Hepatocyte (in vitro differentiated cells): ENCODE measurements around the gene PLEKHG3. TPM values are rescaled to one million over a fixed set of nuclear protein-coding genes. Genes with fewer than 3 reads are reported as not detected.
A peak's percentile ranks its signal among the peaks of the same experiment; 100 is the strongest.

Source experiments
- DNase-seq: peaks from one replicate; pipeline ENCODE4 v3.0.0-alpha.2; 2016; ENCODE audit warnings: low spot score
- H2AFZ ChIP-seq: fragments of 200-600 bp; sonication (generic); 2 replicates; pipeline ENCODE4 v1.6.0; 2016; ENCODE audit warnings: antibody characterized with exemption, mild to moderate bottlenecking
- H3K27ac ChIP-seq: fragments of 200-600 bp; sonication (generic); 2 replicates; pipeline ENCODE4 v1.5.1; 2016; ENCODE audit warnings: mild to moderate bottlenecking
- H3K27me3 ChIP-seq: fragments of 200-600 bp; sonication (generic); 2 replicates; pipeline ENCODE4 v1.6.1; 2016
- H3K36me3 ChIP-seq: fragments of 200-600 bp; sonication (generic); replicated peaks from 2 replicates; pipeline ENCODE4 v1.5.1; 2016; ENCODE audit warnings: low read depth; ENCODE audit not compliant: insufficient read depth
- H3K4me1 ChIP-seq: fragments of 200-600 bp; sonication (generic); 2 replicates; pipeline ENCODE4 v1.5.1; 2016; ENCODE audit warnings: mild to moderate bottlenecking, moderate library complexity; ENCODE audit not compliant: insufficient read depth
- H3K4me2 ChIP-seq: fragments of 200-600 bp; sonication (generic); 2 replicates; pipeline ENCODE4 v1.6.0; 2016
- H3K4me3 ChIP-seq: fragments of 200-600 bp; sonication (generic); 2 replicates; pipeline ENCODE4 v1.5.1; 2016; ENCODE audit warnings: mild to moderate bottlenecking
- H3K79me2 ChIP-seq: fragments of 200-600 bp; sonication (generic); 2 replicates; pipeline ENCODE4 v1.6.0; 2017; ENCODE audit warnings: mild to moderate bottlenecking
- H3K9me2 ChIP-seq: fragments of 200-600 bp; sonication (generic); replicated peaks from 2 replicates; pipeline ENCODE4 v1.6.0; 2017; ENCODE audit warnings: mild to moderate bottlenecking; ENCODE audit not compliant: insufficient read depth
- H3K9me3 ChIP-seq: fragments of 200-600 bp; sonication (generic); 2 replicates; pipeline ENCODE4 v1.5.1; 2016; ENCODE audit warnings: low read depth, mild to moderate bottlenecking
- H4K20me1 ChIP-seq: fragments of 200-600 bp; sonication (generic); 2 replicates; pipeline ENCODE4 v1.6.0; 2016; ENCODE audit warnings: mild to moderate bottlenecking; ENCODE audit not compliant: insufficient read depth, poor library complexity, severe bottlenecking
- EZH2 ChIP-seq: fragments of 200-600 bp; sonication (generic); IDR thresholded peaks from 2 replicates; pipeline ENCODE4 v1.6.1; 2016; ENCODE audit warnings: antibody characterized with exemption, mild to moderate bottlenecking, borderline replicate concordance
- EZH2phosphoT487 ChIP-seq: fragments of 200-600 bp; sonication (generic); IDR thresholded peaks from one replicate; pipeline ENCODE4 v1.6.1; 2018; ENCODE audit warnings: antibody characterized with exemption, mild to moderate bottlenecking, low read depth, moderate library complexity; ENCODE audit not compliant: unreplicated experiment, severe bottlenecking
- whole genome bisulfite sequencing: methylation state at CpG from one replicate; pipeline ENCODE4 v1.1.6; 2016; ENCODE audit warnings: low lambda C conversion rate; ENCODE audit errors: missing lambda C conversion rate; 5-methylcytosine and 5-hydroxymethylcytosine counted together
- polyA plus RNA-seq: library from polyadenylated mRNA; unstranded; fragments of >200 nt; fragmentation: Nextera tagmentation; extraction: Ambion mirVana; gene quantifications from 2 replicates; pipeline ENCODE4 v1.2.1, GENCODE V29; 2016
- total RNA-seq: library from RNA; depleted of rRNA; stranded (reverse); fragments of >200 nt; gene quantifications from 2 replicates; pipeline ENCODE4 v1.2.3, GENCODE V29; 2014
- TF ChIP-seq, protein P1 (sequence below): fragments of 200-600 bp; sonication (generic); IDR thresholded peaks from 2 replicates; pipeline ENCODE4 v1.5.1; 2016; ENCODE audit warnings: antibody characterized with exemption, mild to moderate bottlenecking; ENCODE audit not compliant: poor library complexity

The PLEKHG3 gene
- total and polyA plus RNA-seq, 2 experiments from 2014 or later: 42.7 to 54.2 TPM

DNA sequence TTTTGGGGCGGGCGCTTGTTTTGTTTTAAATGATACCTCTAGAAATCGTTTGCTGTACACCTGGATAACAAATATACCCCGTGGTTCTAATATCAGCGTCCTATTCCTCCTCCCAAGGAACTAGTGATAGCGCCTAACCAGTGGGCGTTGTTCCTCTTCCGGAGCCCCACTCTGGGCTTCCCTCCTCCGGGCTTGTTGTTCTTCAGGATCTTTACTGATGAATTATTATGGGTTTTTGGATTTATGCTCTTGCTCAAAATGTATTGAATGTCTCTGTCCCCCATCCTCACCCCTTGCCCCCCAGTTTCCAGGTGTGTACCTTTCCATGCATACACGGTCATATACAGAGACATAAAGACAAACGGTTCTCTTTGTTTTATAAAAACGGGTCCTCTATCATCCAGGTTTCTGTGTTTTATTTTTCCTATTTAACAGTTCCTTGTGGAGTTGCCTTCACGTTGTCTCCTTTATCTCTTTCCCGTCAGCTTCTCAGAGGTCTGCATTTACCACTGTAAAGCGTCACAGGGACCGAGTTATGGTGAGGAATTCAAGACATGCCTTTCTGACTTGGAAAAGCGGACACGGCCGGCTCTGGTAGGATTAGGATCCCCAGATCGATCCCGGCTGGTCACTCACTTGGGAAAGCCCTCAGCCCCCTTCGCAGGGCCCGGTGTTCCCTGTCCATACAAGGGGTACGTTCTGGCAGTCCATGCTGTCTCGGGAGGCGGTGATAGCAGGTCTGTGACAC is 655 bp upstream of the PLEKHG3 start:
- Histone ChIP-seq H2AFZ (no peak overlapping the region), H3K9me2 (no peaks in the 10 kb centered on the region), H3K4me2 (peak overlapping the region; percentile 83), H3K79me2 (peaks cover 40% of the 10 kb centered on the region), H3K4me3 (no peak overlapping the region), H3K9me3 (no peaks in the 10 kb centered on the region), H3K4me1 (peaks cover 46% of the 10 kb centered on the region), H3K27me3 (no peaks in the 10 kb centered on the region), H3K36me3 (no peaks in the 10 kb centered on the region), H3K27ac (peak overlapping the region; percentile 97), H4K20me1 (peaks cover 7% of the 10 kb centered on the region)
- TF ChIP-seq EZH2phosphoT487 (no peak), EZH2 (no peak)
- TF ChIP-seq, protein P1, sequence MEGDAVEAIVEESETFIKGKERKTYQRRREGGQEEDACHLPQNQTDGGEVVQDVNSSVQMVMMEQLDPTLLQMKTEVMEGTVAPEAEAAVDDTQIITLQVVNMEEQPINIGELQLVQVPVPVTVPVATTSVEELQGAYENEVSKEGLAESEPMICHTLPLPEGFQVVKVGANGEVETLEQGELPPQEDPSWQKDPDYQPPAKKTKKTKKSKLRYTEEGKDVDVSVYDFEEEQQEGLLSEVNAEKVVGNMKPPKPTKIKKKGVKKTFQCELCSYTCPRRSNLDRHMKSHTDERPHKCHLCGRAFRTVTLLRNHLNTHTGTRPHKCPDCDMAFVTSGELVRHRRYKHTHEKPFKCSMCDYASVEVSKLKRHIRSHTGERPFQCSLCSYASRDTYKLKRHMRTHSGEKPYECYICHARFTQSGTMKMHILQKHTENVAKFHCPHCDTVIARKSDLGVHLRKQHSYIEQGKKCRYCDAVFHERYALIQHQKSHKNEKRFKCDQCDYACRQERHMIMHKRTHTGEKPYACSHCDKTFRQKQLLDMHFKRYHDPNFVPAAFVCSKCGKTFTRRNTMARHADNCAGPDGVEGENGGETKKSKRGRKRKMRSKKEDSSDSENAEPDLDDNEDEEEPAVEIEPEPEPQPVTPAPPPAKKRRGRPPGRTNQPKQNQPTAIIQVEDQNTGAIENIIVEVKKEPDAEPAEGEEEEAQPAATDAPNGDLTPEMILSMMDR: no peak
- no peak for DNase-seq
- whole genome bisulfite sequencing: 9% methylated on average over 26 of the region's 26 CpGs

DNA sequence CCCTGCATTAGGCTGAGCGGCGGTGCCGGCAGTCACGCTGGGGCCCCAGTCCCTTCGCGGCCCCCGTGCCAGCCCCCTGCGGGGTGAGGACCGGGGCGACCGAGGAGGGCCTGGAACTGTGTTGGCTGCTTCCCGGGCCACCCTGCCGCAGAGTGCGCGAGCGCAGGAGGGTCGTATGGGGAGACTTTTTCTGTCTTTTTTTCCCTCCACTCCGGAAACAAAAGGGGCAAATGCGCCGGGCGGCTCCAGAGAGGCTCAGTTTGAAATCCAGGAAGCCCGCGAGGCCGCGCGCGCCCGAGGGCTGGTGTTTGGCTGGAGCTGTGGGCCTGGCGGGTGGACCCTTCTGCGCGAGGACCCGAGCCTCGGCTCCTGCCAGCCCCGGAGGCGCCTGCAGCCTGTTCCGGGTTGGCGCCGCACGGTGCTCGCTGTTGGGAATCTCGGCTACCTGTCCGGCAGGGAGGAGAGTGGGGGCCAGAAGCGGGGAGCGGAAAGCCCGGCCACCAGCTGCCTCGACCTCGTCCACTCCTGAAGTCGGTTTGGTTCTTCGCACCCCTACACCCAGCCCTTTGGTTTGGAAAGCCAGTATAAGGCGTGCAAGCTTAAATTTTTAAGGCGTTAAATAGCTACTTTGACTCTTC is 638 bp downstream of the PLEKHG3 start:
- Histone ChIP-seq H3K27ac (peak overlapping the region; percentile 97), H3K36me3 (no peaks in the 10 kb centered on the region), H3K4me1 (peaks cover 49% of the 10 kb centered on the region), H3K4me3 (peak overlapping the region; percentile 85), H3K79me2 (peaks cover 53% of the 10 kb centered on the region), H3K27me3 (no peaks in the 10 kb centered on the region), H3K9me2 (no peaks in the 10 kb centered on the region), H3K9me3 (no peaks in the 10 kb centered on the region), H3K4me2 (peak overlapping the region; percentile 83), H4K20me1 (peaks cover 16% of the 10 kb centered on the region), H2AFZ (peak overlapping the region; percentile 51)
- under 1% methylated on average over 51 of the region's 51 CpGs for WGBS
- DNase-seq: peak; percentile 52
- TF ChIP-seq EZH2: no peak
- TF ChIP-seq EZH2phosphoT487: no peak
- TF ChIP-seq, protein P1: no peak

DNA sequence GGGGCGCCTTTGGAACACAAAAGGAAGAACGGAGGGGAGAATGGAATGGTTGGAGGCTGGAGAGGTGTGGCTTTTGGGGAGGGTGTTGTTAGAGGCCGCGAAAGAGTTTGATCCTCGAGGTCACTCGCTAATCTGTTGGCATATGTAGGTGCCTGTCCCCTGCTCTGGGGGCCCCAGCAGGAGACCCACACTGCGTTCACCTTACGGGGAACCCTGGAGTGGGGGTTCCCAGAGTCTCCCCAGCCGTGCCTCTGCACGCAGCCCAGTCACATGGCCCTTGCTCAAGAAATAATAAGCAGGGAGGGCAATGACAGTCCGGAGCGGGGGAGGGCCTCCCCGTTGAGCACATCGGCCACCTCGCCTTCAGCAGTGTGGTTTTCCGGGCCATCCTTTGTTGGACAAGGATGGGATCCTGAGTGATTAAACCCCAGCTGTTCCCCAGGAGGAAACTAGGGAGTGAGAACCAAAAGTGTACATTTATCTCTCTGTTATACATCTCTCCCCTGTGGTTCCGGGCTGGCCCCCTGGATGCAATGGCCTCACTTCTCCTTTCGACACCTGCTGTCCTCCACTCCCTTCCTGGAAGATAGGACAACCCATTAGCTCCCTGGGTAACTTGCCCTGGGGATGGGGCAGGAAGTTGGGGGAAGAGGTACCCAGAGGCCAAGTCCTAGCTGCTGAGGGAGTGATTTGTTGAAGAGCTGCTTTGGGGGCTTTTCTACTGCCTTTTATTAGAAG is 1.3 kb downstream of the PLEKHG3 start:
- Histone ChIP-seq H3K27ac (peak overlapping the region; percentile 97), H3K36me3 (no peaks in the 10 kb centered on the region), H3K27me3 (no peaks in the 10 kb centered on the region), H3K4me3 (peak overlapping the region; percentile 85), H3K4me2 (peak overlapping the region; percentile 83), H2AFZ (no peak overlapping the region), H3K79me2 (peaks cover 60% of the 10 kb centered on the region), H4K20me1 (peaks cover 21% of the 10 kb centered on the region), H3K9me2 (no peaks in the 10 kb centered on the region), H3K9me3 (no peaks in the 10 kb centered on the region), H3K4me1 (peaks cover 49% of the 10 kb centered on the region)
- TF ChIP-seq EZH2: no peak
- no peak for TF ChIP-seq EZH2phosphoT487
- TF ChIP-seq, protein P1: no peak
- peak; percentile 71 for DNase-seq
- WGBS: 11% methylated on average over 18 of the region's 18 CpGs
